ENCODE data around the gene LUC7L2.
A peak's percentile ranks its signal among the peaks of the same experiment; 100 is the strongest.

The LUC7L2 gene

DNA sequence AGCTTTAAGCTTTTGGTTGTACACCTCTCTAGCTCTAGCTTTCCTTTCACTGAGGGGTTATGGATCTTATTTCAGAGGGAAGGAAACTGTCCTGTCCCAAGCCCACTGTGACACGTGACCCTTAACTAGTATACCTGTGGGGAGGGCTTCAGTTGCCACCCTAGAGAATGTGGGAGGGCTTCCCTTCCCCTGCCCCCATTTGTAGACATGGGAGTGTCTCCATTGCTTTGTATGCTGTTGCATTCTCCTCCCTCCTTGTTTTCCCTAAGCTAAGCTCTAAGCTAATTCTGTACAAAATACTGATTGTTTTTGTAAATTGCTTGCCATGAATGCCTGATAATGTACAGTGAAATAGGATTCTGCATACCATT lies 11.2 kb downstream of the LUC7L2 start:
- peaks cover 38% of the 10 kb centered on the region for H3K36me3 ChIP-seq (ENCODE audit: insufficient read depth, low read length)
- H3K27ac ChIP-seq (ENCODE audit: low read depth, low read length), result no peak overlapping the region
- WGBS, result 73% methylated on average over 1 of the region's 1 CpG

DNA sequence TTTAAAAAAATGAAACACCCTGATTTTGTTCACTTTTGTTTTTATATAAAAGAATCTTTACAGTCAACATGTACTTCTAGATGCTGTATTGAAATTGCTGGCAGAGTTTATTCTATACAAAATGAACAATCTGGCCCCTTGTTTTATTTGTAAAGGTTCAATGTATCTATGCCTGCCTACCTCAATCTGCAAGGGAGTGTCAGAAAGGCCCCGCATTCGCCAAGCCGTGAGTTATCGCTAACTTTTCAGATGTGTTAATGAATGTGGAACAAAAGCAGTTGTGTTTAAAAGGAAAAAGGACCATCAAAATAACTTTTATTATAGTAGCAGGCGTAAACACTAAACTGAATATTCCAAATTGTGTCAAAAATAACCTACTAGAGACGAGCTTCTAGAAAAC lies 14.6 kb downstream of the LUC7L2 start:
- Histone ChIP-seq H3K9me3 (ENCODE audit: insufficient read depth, low read depth, low read length) (no peaks in the 10 kb centered on the region), H3K9ac (ENCODE audit: low read depth, low read length) (no peak overlapping the region), H3K36me3 (ENCODE audit: insufficient read depth, low read length) (peaks cover 47% of the 10 kb centered on the region), H3K4me1 (ENCODE audit: insufficient read depth, low read length) (peaks cover 33% of the 10 kb centered on the region), H3K27ac (ENCODE audit: low read depth, low read length) (0 out of 2 replicates have a peak overlapping the region, but pooled peaks have one; percentile 19), H3K4me3 (ENCODE audit: low read length) (no peak overlapping the region), H3K27me3 (ENCODE audit: insufficient read depth, low read length) (no peaks in the 10 kb centered on the region)
- WGBS, result 87% methylated on average over 5 of the region's 6 CpGs

More for the DNA sequence above, 11.2 kb downstream of the LUC7L2 start:
- Histone ChIP-seq H3K27me3 (ENCODE audit: insufficient read depth, low read length) (no peaks in the 10 kb centered on the region), H3K9me3 (ENCODE audit: insufficient read depth, low read depth, low read length) (no peaks in the 10 kb centered on the region), H3K9ac (ENCODE audit: low read depth, low read length) (no peak overlapping the region), H3K4me1 (ENCODE audit: insufficient read depth, low read length) (peaks cover 41% of the 10 kb centered on the region), H3K4me3 (ENCODE audit: low read length) (no peak overlapping the region)

DNA sequence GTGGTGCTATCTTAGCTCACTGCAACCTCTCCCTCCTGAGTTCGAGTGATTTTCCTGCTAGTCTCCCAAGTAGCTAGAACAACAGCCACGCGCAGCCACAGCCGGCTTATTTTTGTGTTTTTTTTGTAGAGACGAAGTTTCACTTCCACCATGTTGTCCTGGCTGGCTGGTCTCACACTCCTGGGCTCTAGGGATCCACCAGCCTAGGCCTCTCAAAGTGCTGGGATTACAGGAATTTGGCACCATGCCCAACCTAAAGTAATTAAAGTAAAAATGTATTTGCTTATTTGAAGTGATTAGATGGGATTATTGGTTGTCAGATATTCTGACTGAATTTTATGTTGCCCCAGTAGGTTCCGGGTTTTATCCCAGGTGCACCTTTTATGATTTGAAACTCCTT lies 22.7 kb downstream of the LUC7L2 start:
- peaks cover 77% of the 10 kb centered on the region for H3K36me3 ChIP-seq (ENCODE audit: insufficient read depth, low read length)
- H3K9ac ChIP-seq (ENCODE audit: low read depth, low read length), result no peak overlapping the region
- no peak overlapping the region for H3K4me3 ChIP-seq (ENCODE audit: low read length)
- no peaks in the 10 kb centered on the region for H3K9me3 ChIP-seq (ENCODE audit: insufficient read depth, low read depth, low read length)
- WGBS, result 96% methylated on average over 6 of the region's 6 CpGs
- no peak overlapping the region for H3K27ac ChIP-seq (ENCODE audit: low read depth, low read length)
- no peaks in the 10 kb centered on the region for H3K4me1 ChIP-seq (ENCODE audit: insufficient read depth, low read length)
- H3K27me3 ChIP-seq (ENCODE audit: insufficient read depth, low read length), result no peaks in the 10 kb centered on the region

DNA sequence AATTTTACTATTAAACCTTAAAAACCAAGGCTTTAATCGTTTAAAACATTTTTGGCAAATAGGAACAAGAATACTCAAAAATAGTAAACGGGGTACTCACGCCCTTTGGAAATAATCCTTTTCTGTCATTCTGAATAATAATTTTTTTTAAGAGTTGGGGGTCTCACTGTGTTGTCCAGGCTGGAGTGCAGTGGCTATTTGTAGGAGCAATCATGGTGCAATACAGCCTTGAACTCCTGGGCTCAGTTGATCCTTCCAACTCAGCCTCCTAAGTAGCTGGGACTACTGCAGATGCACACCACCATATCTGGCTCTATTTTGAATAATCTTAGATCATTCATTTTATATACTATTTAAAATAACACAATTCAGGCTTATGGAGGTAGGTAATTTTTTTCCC lies 24.9 kb downstream of the LUC7L2 start:
- Histone ChIP-seq H3K36me3 (ENCODE audit: insufficient read depth, low read length) (peaks cover 78% of the 10 kb centered on the region), H3K9ac (ENCODE audit: low read depth, low read length) (no peak overlapping the region), H3K4me3 (ENCODE audit: low read length) (no peak overlapping the region), H3K27me3 (ENCODE audit: insufficient read depth, low read length) (no peaks in the 10 kb centered on the region), H3K9me3 (ENCODE audit: insufficient read depth, low read depth, low read length) (no peaks in the 10 kb centered on the region), H3K27ac (ENCODE audit: low read depth, low read length) (no peak overlapping the region), H3K4me1 (ENCODE audit: insufficient read depth, low read length) (no peaks in the 10 kb centered on the region)
- WGBS, result 96% methylated on average over 3 of the region's 3 CpGs

DNA sequence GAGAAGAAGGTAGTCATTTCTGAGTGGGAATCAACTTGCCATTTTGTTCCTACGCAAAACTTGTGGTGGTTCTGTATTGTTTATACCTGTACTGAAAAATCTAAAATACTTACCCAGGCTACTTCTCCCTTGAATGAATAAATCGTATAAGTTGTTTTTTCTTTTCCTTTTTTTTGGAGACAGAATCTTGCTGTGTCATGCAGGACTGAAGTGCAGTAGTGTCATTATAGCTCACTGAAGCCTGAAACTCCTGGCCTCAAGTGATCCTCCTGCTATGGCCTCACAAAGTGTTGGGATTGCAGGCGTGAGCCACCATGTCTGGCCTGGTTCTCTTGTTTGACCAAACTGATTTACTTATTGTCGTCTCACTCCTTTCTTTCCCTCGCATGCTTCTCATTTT lies 27.9 kb downstream of the LUC7L2 start:
- WGBS, result 97% methylated on average over 4 of the region's 5 CpGs
- Histone ChIP-seq H3K9me3 (ENCODE audit: insufficient read depth, low read depth, low read length) (no peaks in the 10 kb centered on the region), H3K4me3 (ENCODE audit: low read length) (no peak overlapping the region), H3K9ac (ENCODE audit: low read depth, low read length) (no peak overlapping the region), H3K27ac (ENCODE audit: low read depth, low read length) (no peak overlapping the region), H3K36me3 (ENCODE audit: insufficient read depth, low read length) (peaks cover 77% of the 10 kb centered on the region), H3K27me3 (ENCODE audit: insufficient read depth, low read length) (no peaks in the 10 kb centered on the region), H3K4me1 (ENCODE audit: insufficient read depth, low read length) (no peaks in the 10 kb centered on the region)

DNA sequence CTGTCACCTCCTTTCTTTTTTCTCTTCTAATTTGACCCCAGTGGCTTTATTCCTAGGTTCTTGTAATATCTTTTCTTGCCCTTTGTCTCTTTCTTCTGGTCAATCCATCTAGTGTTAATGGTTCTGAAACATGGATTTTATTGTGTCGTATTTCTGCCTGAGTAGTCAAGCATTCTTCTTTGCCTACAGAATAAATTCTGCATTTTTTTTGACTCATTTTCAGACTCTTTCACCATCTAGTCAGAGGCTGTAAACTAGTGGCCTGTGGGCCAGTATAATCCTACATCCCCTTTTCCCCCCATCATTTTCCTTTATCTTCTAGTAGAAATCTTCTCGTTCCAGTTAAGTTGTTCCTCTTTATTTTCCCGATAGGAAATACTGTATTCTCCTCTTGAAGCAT lies 29.4 kb downstream of the LUC7L2 start:
- 96% methylated on average over 3 of the region's 3 CpGs for WGBS
- Histone ChIP-seq H3K4me3 (ENCODE audit: low read length) (no peak overlapping the region), H3K9me3 (ENCODE audit: insufficient read depth, low read depth, low read length) (no peaks in the 10 kb centered on the region), H3K4me1 (ENCODE audit: insufficient read depth, low read length) (no peaks in the 10 kb centered on the region), H3K27me3 (ENCODE audit: insufficient read depth, low read length) (no peaks in the 10 kb centered on the region), H3K27ac (ENCODE audit: low read depth, low read length) (no peak overlapping the region), H3K36me3 (ENCODE audit: insufficient read depth, low read length) (peaks cover 81% of the 10 kb centered on the region), H3K9ac (ENCODE audit: low read depth, low read length) (no peak overlapping the region)

DNA sequence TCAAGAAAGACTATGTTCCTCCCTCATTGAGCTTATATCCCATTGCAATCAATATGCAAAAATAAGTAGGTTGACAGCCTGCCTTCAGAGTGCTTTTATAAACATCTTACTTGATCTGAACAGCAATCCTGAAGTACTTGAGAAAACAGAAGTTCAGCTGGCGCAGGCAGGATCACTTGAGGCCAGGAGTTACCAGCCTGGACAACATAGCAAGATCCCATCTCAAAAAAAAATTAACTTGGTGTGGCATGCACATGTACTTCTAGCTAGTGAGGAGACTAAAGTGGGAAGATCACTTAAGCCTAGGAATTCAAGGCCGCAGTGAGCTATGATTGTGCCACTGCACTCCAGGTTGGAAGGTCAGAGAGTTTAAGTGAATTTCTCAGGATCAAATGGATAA lies 30.1 kb downstream of the LUC7L2 start:
- Histone ChIP-seq H3K4me3 (ENCODE audit: low read length) (no peak overlapping the region), H3K27me3 (ENCODE audit: insufficient read depth, low read length) (no peaks in the 10 kb centered on the region), H3K9ac (ENCODE audit: low read depth, low read length) (no peak overlapping the region), H3K27ac (ENCODE audit: low read depth, low read length) (no peak overlapping the region), H3K9me3 (ENCODE audit: insufficient read depth, low read depth, low read length) (no peaks in the 10 kb centered on the region), H3K36me3 (ENCODE audit: insufficient read depth, low read length) (peaks cover 81% of the 10 kb centered on the region), H3K4me1 (ENCODE audit: insufficient read depth, low read length) (no peaks in the 10 kb centered on the region)
- WGBS, result 96% methylated on average over 2 of the region's 2 CpGs

DNA sequence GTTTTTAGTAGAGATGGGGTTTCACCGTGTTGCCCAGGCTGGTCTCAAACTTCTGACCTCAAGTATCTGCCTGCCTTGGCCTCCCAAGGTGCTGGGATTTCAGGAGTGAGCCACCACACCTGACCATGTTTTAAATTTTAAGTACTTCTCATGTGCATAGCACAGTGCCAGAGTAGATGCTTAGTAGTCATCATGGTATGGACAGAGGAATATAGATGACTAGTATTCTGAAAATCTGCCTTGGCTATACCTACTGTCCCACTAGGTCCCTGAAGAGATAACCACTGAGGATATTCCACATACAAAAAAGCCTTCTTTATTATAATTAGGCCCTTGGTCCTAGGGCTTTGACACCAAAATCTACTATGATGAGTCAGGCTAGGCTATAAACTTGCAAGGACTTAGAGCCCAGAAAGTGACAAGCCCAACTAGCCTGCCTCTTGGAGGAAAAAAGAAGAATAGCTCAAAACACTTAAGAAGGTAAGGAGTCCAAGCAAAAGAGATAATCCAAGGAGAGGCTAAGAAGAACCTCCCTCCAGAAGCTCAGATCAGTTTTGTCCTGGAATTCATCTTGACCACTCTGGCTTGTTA lies 34.0 kb downstream of the LUC7L2 start:
- H3K36me3 ChIP-seq (ENCODE audit: insufficient read depth, low read length), result peaks cover 79% of the 10 kb centered on the region
- H3K9me3 ChIP-seq (ENCODE audit: insufficient read depth, low read depth, low read length), result no peaks in the 10 kb centered on the region
- no peaks in the 10 kb centered on the region for H3K4me1 ChIP-seq (ENCODE audit: insufficient read depth, low read length)
- H3K4me3 ChIP-seq (ENCODE audit: low read length), result no peak overlapping the region
- H3K27me3 ChIP-seq (ENCODE audit: insufficient read depth, low read length), result no peaks in the 10 kb centered on the region
- no peak overlapping the region for H3K9ac ChIP-seq (ENCODE audit: low read depth, low read length)
- 100% methylated on average over 1 of the region's 1 CpG for whole genome bisulfite sequencing
- no peak overlapping the region for H3K27ac ChIP-seq (ENCODE audit: low read depth, low read length)

DNA sequence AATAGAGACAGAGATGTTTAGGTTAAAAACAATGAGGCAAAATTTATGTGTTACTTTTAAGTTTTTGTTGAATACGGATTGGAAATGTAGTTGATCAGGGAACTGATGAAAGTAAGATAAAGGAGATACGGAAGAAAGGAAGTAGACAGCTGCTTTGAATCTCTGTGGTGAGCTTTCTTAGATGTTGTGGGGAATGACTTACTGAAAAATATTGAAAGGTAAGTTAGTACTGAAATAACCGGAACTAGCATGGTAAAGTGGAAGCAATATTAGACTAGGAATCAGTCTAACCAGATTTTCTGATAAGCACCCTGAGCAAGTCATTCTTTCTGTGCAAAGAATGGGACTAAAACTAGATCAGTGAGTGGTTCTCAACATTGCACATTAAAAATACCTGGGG lies 34.8 kb downstream of the LUC7L2 start:
- Histone ChIP-seq H3K27me3 (ENCODE audit: insufficient read depth, low read length) (no peaks in the 10 kb centered on the region), H3K27ac (ENCODE audit: low read depth, low read length) (no peak overlapping the region), H3K9me3 (ENCODE audit: insufficient read depth, low read depth, low read length) (no peaks in the 10 kb centered on the region), H3K9ac (ENCODE audit: low read depth, low read length) (no peak overlapping the region), H3K4me3 (ENCODE audit: low read length) (no peak overlapping the region), H3K4me1 (ENCODE audit: insufficient read depth, low read length) (no peaks in the 10 kb centered on the region), H3K36me3 (ENCODE audit: insufficient read depth, low read length) (peaks cover 78% of the 10 kb centered on the region)
- 94% methylated on average over 3 of the region's 3 CpGs for WGBS

DNA sequence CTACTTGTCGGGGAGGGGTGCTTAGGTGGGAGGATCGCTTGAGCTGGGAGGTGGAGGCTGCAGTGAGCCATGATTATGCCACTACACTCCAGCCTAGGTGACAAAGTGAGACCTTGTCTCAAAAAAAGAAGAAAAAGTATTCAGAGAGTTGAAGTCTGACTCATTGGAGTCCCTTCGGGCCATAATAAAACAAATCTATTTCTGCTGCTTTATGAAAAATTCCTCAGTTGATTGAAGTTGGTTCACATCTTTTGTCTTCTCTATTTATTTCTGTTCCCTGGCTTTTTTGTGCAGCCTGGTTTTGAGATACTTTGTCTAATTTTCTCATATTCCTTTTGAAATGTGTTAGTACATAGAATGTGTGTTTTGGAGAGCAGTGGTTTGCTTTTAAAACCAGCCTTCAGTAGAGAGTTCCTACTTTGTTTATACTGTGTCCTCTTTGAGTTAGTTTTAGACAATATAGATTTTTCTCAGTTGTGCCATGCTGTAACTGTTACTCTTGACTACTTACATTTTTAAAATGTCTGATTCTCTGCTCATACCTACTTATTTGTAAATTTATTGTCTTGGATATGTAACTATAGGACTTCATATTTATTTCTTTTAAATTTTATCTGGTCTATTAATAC lies 36.7 kb downstream of the LUC7L2 start:
- Histone ChIP-seq H3K36me3 (ENCODE audit: insufficient read depth, low read length) (peaks cover 84% of the 10 kb centered on the region), H3K27ac (ENCODE audit: low read depth, low read length) (no peak overlapping the region), H3K9me3 (ENCODE audit: insufficient read depth, low read depth, low read length) (no peaks in the 10 kb centered on the region), H3K4me3 (ENCODE audit: low read length) (no peak overlapping the region), H3K9ac (ENCODE audit: low read depth, low read length) (no peak overlapping the region), H3K27me3 (ENCODE audit: insufficient read depth, low read length) (no peaks in the 10 kb centered on the region), H3K4me1 (ENCODE audit: insufficient read depth, low read length) (no peaks in the 10 kb centered on the region)
- WGBS, result 93% methylated on average over 3 of the region's 3 CpGs

DNA sequence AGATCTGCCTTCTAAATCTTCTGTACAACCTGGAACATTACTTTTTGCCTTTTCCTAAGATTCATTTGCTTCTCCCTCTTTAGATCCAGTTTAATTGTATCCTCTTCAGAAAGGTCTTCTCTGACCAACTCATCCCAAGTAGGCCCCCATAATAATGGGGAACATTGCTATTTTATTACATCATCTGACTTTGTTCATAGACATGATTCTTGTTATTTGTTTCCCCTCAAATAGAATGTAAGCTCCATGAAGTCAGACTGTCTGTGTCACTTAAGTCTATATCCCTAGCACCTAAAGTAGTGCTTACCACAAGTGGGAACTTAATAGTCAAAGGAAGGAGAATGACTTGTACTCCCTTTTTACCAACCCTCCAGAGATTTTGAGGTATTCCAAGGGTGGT lies 37.5 kb downstream of the LUC7L2 start:
- H3K36me3 ChIP-seq (ENCODE audit: insufficient read depth, low read length), result peaks cover 84% of the 10 kb centered on the region
- H3K9me3 ChIP-seq (ENCODE audit: insufficient read depth, low read depth, low read length), result no peaks in the 10 kb centered on the region
- H3K4me3 ChIP-seq (ENCODE audit: low read length), result no peak overlapping the region
- H3K4me1 ChIP-seq (ENCODE audit: insufficient read depth, low read length), result no peaks in the 10 kb centered on the region
- no peak overlapping the region for H3K27ac ChIP-seq (ENCODE audit: low read depth, low read length)
- H3K27me3 ChIP-seq (ENCODE audit: insufficient read depth, low read length), result no peaks in the 10 kb centered on the region
- H3K9ac ChIP-seq (ENCODE audit: low read depth, low read length), result no peak overlapping the region

DNA sequence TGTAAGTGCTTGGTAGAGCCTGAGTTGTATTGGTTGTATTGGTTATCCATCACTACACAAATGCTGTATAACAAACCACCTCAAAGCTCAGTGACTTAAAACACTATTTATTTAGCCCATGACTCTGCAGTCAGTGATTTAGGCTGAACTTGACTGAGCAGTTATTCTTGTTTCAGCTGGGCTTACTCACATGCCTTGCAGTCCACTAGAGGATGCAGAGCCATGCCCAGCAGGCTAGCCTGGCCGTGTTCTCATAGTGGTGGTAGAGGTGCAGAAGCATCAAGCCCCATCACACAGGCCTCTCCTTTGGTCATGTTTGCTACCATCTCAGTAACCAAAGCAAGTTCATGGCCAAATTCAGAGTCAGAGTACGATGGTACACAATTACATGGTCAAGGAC lies 43.9 kb downstream of the LUC7L2 start:
- no peaks in the 10 kb centered on the region for H3K4me1 ChIP-seq (ENCODE audit: insufficient read depth, low read length)
- 86% methylated on average over 2 of the region's 2 CpGs for WGBS
- H3K9me3 ChIP-seq (ENCODE audit: insufficient read depth, low read depth, low read length), result no peaks in the 10 kb centered on the region
- H3K27ac ChIP-seq (ENCODE audit: low read depth, low read length), result no peak overlapping the region
- no peaks in the 10 kb centered on the region for H3K27me3 ChIP-seq (ENCODE audit: insufficient read depth, low read length)
- no peak overlapping the region for H3K9ac ChIP-seq (ENCODE audit: low read depth, low read length)
- no peak overlapping the region for H3K4me3 ChIP-seq (ENCODE audit: low read length)
- H3K36me3 ChIP-seq (ENCODE audit: insufficient read depth, low read length), result peaks cover 96% of the 10 kb centered on the region

Measured in HUES64 (cell line).